GM18909 (cell line): ENCODE measurements around the gene UBE2B.
A peak's percentile ranks its signal among the peaks of the same experiment; 100 is the strongest.
"Not testable (repeated sequence)": the region's sequence is repeated elsewhere in the genome, so short reads cannot be mapped to it uniquely, and the experiment has no call there.

Experiments used
- ATAC-seq: cut with Tn5 transposase; IDR thresholded peaks from one replicate; pipeline ENCODE4 v1.9.1; 2021; ENCODE audit warnings: mild to moderate bottlenecking; ENCODE audit not compliant: unreplicated experiment, poor library complexity

UBE2B gene

DNA sequence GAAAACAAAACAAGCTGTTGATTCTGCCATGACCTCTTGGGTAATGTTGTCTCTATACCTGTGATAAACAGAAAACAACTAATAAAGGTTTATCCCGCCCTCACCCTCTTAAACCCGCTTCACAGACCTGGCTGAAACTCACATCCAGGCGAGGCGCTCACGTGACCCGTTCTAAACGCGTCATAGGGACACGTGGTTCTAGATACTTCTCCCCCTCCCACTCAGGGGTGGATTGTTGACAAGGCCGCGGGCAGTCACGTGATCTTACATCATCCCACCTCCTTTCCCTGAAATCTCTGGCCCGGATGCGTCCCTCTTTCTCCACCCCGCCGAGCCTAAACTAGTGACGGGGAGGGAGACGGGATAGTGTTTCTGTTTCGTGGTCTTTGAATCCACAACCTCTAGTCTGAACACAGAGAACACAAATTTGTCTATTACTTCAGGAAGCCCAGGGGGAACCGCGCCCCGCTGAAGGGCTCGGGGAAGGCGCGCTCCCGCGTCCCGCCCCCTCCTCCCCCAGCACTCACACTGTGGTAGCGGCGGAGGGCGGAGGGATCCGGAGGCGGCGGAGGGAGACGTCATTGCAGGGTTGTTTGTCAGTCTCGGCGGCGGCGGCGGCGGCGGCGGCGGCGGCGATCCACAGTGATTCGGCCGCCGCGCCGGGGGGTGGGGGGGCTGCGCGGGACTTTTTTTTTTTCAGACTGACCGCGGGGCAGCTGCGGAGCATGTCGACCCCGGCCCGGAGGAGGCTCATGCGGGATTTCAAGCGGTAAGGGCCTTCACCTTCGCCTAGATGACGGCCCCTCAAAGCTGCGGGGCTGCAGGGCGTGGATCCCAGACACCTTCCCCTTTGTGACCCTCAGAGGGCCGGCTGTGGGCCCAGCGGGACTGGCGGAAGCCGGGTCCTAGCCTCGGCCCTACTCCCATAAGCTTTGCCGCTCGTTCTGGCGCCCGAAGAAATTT is at the start of gene UBE2B:
TSS of gene UBE2B (plus strand) at position 699 of the 963 bp plus-strand sequence. CDS start at position 726, 27 bp downstream.
- ATAC-seq, result peak; percentile 80

GRCh38 chr5:134327327-134327726 is 44.0 kb upstream of the UBE2B start:
- ATAC-seq, result no peak

DNA sequence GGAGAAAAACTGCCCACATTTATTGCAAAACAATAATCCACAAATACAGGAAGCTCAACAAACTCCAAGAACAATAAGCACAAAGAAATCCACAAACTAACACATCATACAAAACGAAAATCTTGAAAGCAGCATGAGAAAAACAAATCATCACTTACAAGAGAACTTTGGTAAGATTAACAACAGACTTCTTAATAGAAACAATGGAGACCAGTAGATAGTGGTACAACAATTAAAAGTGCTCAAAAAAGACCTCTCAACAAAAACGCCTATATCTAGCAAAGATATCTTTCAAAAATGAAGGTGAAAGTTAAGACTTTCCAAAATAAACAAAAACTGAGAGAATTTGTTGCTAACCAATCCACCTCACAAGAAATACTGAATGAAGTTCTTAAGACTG is 42.8 kb upstream of the UBE2B start:
- no peak for ATAC-seq

DNA sequence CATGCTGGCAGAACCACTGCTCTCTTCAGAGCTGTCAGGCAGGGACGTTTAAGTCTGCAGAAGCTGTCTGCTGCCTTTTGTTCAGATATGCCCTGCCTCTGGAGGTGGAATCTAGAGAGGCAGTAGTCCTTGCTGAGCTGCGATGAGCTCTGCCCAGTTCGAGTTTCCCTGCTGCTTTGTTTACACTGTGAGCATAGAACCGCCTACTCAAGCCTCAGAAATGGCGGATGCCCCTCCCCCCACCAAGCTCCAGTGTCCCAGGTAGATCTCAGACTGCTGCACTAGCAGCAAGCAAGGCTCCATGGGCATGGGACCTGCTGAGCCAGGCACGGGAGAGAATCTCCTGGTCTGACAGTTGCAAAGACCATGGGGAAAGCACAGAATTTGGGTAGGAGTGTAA is 34.5 kb upstream of the UBE2B start:
- not testable (repeated sequence) for ATAC-seq

- not testable (repeated sequence) for ATAC-seq
These were observed 27.9 kb upstream of the UBE2B start for GRCh38 chr5:134343500-134343899.

- not testable (repeated sequence) for ATAC-seq
These were observed 25.9 kb upstream of the UBE2B start for GRCh38 chr5:134345476-134345875.

DNA sequence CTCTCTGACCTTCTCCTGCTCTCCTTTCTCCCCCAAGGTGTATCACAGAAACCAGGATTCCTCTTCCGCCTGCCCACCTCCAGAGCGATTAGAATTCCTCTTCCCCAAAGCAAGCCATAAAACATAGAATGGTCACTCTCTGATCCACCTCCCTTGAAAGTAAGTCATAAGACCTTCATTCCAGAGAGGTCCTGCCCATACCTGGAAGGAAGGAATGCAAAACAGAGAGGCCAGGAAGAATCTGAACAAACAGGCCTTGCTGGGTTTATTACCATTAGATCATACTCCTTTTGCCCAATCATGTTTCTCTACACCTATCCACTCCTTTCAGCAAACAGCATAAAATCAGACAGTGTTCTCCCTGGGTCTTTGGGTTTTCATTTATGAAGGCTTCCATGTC is 25.4 kb upstream of the UBE2B start:
- no peak for ATAC-seq

- ATAC-seq, result no peak
These were observed 21.9 kb upstream of the UBE2B start for GRCh38 chr5:134349463-134349862.

- no peak for ATAC-seq
These were observed 15.7 kb upstream of the UBE2B start for GRCh38 chr5:134355681-134356080.

GRCh38 chr5:134365604-134366003 is 5.8 kb upstream of the UBE2B start:
- no peak for ATAC-seq

- peak; percentile 16 for ATAC-seq
These were observed 978 bp upstream of the UBE2B start for GRCh38 chr5:134370311-134370870.

GRCh38 chr5:134371834-134372340 is 518 bp downstream of the UBE2B start:
- no peak for ATAC-seq

DNA sequence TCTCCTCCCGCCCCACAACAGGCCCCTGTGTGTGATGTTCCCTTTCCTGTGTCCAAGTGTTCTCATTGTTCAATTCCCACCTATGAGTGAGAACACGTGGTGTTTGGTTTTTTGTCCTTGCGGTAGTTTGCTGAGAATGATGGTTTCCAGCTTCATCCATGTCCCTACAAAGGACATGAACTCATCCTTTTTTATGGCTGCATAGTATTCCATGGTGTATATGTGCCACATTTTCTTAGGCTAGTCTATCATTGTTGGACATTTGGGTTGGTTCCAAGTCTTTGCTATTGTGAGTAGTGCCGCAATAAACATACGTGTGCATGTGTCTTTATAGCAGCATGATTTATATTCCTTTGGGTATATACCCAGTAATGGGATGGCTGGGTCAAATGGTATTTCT is 2.3 kb downstream of the UBE2B start:
- not testable (repeated sequence) for ATAC-seq

- no peak for ATAC-seq
These were observed 2.9 kb downstream of the UBE2B start for GRCh38 chr5:134374232-134374631.

DNA sequence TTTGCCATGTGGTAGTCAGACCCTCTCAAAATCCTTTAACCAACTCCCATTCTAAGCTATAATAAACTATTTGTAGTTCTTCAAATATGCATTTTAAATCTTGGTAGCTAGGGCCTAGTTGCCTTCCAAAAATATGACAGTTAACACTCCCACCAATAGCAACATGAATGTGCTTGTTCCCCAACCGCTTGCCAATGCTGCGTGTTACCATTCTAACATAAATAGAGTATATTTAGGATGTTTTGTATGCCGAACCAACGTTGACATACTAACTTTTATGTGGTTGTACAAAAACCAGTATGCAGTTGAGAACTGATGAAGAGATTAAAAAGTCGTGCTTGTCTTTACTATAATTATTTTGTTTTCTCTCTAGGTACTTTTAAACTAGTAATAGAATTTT is 9.0 kb downstream of the UBE2B start:
- ATAC-seq, result no peak

GRCh38 chr5:134382204-134382603 is 10.8 kb downstream of the UBE2B start:
- ATAC-seq, result not testable (repeated sequence)

- no peak for ATAC-seq
These were observed 12.8 kb downstream of the UBE2B start for GRCh38 chr5:134383980-134384697.

DNA sequence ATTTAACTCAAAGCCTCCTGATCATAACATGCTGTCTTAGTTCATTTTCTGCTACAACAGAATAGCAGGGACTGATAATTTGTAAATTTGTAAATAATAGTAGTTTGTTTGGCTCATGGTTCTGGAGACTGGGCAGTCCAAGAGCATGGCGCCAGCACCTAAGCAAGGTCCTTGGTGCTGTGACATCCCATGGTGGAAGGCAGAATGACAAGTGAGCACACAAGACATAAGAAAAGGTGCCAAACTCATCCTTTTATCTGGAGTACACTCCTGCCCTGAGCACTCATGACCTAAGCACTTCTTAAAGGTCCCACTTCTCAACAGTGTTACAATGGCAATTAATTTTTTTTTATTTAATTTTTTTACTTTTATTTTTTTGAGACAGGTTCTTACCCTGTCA is 16.1 kb downstream of the UBE2B start:
- no peak for ATAC-seq

GRCh38 chr5:134392301-134392700 is 20.9 kb downstream of the UBE2B start:
- ATAC-seq, result no peak

DNA sequence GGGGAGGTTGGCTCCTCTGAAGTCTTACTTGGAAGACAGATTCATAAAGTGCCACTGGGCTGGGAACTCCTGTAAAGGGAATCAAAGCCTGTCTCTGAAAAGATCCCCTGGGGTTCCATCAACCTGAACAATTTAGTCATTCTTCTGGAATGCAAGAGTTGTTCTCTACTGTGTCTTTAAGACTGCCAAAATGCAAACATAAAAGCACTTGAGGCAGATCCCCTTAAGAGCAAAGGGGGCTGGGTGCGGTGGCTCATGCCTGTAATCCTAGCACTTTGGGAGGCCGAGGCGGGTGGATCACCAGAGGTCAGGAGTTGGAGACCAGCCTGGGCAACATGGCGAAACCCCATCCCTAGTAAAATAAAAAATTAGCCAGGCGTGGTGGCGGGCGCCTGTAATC is 23.6 kb downstream of the UBE2B start:
- no peak for ATAC-seq

DNA sequence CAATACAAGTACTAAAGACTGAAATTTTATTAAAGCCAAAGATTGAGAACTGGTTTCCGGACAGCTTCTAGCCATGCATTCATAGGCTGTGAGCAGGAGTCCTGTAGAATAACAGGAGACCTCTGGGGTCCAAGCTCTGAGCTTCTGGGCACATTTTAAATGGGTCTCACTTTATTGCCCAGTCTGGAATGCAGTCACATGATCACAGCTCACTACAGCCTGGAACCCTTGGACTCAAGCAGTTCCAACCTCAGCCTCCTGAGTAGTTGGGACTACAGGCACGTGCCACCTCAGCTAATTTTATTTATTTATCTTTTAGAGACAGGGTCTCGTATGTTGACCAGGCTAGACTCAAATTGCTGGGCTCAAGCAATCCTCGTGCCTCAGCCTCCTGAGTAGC is 24.9 kb downstream of the UBE2B start:
- no peak for ATAC-seq
